SK-N-SH treated with all-trans-retinoic acid at 6 μM for 48 hours (cell line): Measurements from ENCODE around the gene ALPL.

Experiments used
- TOX ChIP-seq: fragments of 250-450 bp; sonication (Bioruptor Pico); IDR thresholded peaks from 2 replicates; pipeline ENCODE4 v1.8.0; 2021; ENCODE audit warnings: mild to moderate bottlenecking, moderate library complexity, borderline replicate concordance
- ZC3H10 ChIP-seq: fragments of 250-450 bp; sonication (Bioruptor Pico); IDR thresholded peaks from 2 replicates; pipeline ENCODE4 v1.5.1; 2021; ENCODE audit warnings: mild to moderate bottlenecking, moderate library complexity

GRCh38 chr1:21524220-21524619 lies 15.0 kb downstream of the ALPL start:
- TF ChIP-seq TOX (CRISPR knock-in tag) (no peak), ZC3H10 (no peak)
